Measurements from ENCODE around the gene GMPPA.

- TF ChIP-seq POLR2A (IDR thresholded peaks at IDR 0.05; ENCODE audit: low read length) (no peak), GATA1 (IDR thresholded peaks at IDR 0.05; ENCODE audit: low read depth, low read length) (no peak)
These were observed 46.1 kb upstream of the GMPPA start for GRCh38 chr2:219452361-219453317.
